Neural progenitor cell (in vitro differentiated cells): Measurements from ENCODE around the gene NRTN. TPM values are rescaled to one million over a fixed set of nuclear protein-coding genes. Genes with fewer than 3 reads are reported as not detected.

ENCODE experiments used
- DNase-seq: peaks from one replicate; pipeline ENCODE4 v3.0.0-alpha.2; 2016; ENCODE audit warnings: low spot score
- H2AFZ ChIP-seq: fragments of 200-600 bp; sonication (generic); replicated peaks from 2 replicates; pipeline ENCODE4 v1.6.1; 2016; ENCODE audit warnings: antibody characterized with exemption
- H3F3A ChIP-seq: fragments of 200-600 bp; sonication (generic); 2 replicates; pipeline ENCODE4 v1.6.1; 2016; ENCODE audit warnings: antibody characterized with exemption, low read depth
- H3K27ac ChIP-seq: fragments of 200-600 bp; sonication (generic); 2 replicates; pipeline ENCODE4 v1.5.1; 2016; ENCODE audit warnings: mild to moderate bottlenecking
- H3K27me3 ChIP-seq: fragments of 200-600 bp; sonication (generic); 2 replicates; pipeline ENCODE4 v1.6.1; 2016; ENCODE audit warnings: mild to moderate bottlenecking, moderate library complexity
- H3K36me3 ChIP-seq: fragments of 200-600 bp; sonication (generic); 2 replicates; pipeline ENCODE4 v1.5.1; 2016
- H3K4me1 ChIP-seq: fragments of 200-600 bp; sonication (generic); 2 replicates; pipeline ENCODE4 v1.6.1; 2016; ENCODE audit warnings: mixed run types
- H3K4me2 ChIP-seq: fragments of 200-600 bp; sonication (generic); 2 replicates; pipeline ENCODE4 v1.6.1; 2016
- H3K4me3 ChIP-seq: fragments of 200-600 bp; sonication (generic); 2 replicates; pipeline ENCODE4 v1.5.1; 2016
- H3K79me2 ChIP-seq: fragments of 200-600 bp; sonication (generic); 2 replicates; pipeline ENCODE4 v1.6.1; 2016; ENCODE audit warnings: low read depth
- H3K9ac ChIP-seq: fragments of 200-600 bp; sonication (generic); 2 replicates; pipeline ENCODE4 v1.6.1; 2016
- H3K9me3 ChIP-seq: fragments of 200-600 bp; sonication (generic); 2 replicates; pipeline ENCODE4 v1.5.1; 2016; ENCODE audit warnings: low read depth
- H4K20me1 ChIP-seq: fragments of 200-600 bp; sonication (generic); 2 replicates; pipeline ENCODE4 v1.6.1; 2016; ENCODE audit warnings: low read depth
- H3K27ac Mint-ChIP-seq: 3 replicates; pipeline ENCODE4 v1.8.0; 2021; ENCODE audit warnings: mixed read lengths
- H3K27me3 Mint-ChIP-seq: 2 replicates; pipeline ENCODE4 v1.8.0; 2022; ENCODE audit warnings: low read depth, mild to moderate bottlenecking, inconsistent platforms, moderate library complexity, mixed read lengths; ENCODE audit not compliant: insufficient read depth
- H3K36me3 Mint-ChIP-seq: 3 replicates; pipeline ENCODE4 v1.8.0; 2021; ENCODE audit warnings: mixed read lengths
- H3K4me1 Mint-ChIP-seq: 3 replicates; pipeline ENCODE4 v1.8.0; 2021; ENCODE audit warnings: mixed read lengths
- H3K4me3 Mint-ChIP-seq: 3 replicates; pipeline ENCODE4 v1.8.0; 2021; ENCODE audit warnings: mild to moderate bottlenecking, moderate library complexity, mixed read lengths
- H3K9me3 Mint-ChIP-seq: 3 replicates; pipeline ENCODE4 v1.8.0; 2020; ENCODE audit warnings: mixed read lengths
- EZH2 ChIP-seq: fragments of 200-600 bp; sonication (generic); IDR thresholded peaks from 2 replicates; pipeline ENCODE4 v1.6.1; 2017; ENCODE audit warnings: antibody characterized with exemption, mild to moderate bottlenecking, moderate library complexity
- EZH2phosphoT487 ChIP-seq: fragments of 200-600 bp; sonication (generic); IDR thresholded peaks from 2 replicates; pipeline ENCODE4 v1.6.1; 2017; ENCODE audit warnings: antibody characterized with exemption
- total RNA-seq: library from RNA; depleted of rRNA; stranded (reverse); fragments of >200 nt; gene quantifications from 2 replicates; pipeline ENCODE4 v1.2.3, GENCODE V29; 2015; ENCODE audit warnings: low replicate concordance
- TF ChIP-seq, protein P1 (sequence below): fragments of 200-600 bp; sonication (generic); IDR thresholded peaks from 2 replicates; pipeline ENCODE4 v1.5.1; 2017; ENCODE audit warnings: antibody characterized with exemption, mild to moderate bottlenecking

Gene NRTN
- total RNA-seq, 1 donor from 2014 or later = 2.4 TPM

DNA sequence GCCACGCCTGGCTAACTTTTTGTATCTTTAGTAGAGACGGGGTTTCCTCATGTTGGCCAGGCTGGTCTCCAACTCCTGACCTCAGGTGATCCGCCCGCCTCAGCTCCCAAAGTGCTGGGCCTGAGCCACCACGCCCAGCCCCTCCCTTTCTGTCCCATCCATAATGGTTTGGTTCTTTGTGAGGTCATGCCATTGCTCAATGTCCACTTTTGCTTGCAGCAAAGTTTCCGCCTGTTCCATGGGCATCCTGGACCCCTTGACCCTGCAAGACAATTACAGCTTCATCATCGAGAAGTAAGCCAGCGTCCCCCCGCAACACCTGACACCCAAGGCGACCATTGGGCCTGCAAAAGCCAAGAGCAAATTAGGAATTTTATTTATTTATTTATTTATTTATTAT is 36.9 kb upstream of the NRTN start:
- Histone ChIP-seq H3K4me3 (no peak overlapping the region), H3K9ac (no peak overlapping the region), H3K36me3 (no peaks in the 10 kb centered on the region), H3K9me3 (no peaks in the 10 kb centered on the region), H3K27ac (no peak overlapping the region), H3K79me2 (no peaks in the 10 kb centered on the region), H3K4me1 (no peaks in the 10 kb centered on the region), H2AFZ (no peak overlapping the region), H4K20me1 (no peaks in the 10 kb centered on the region), H3K27me3 (no peaks in the 10 kb centered on the region), H3K4me2 (no peak overlapping the region), H3F3A (no peaks in the 10 kb centered on the region)
- Mint-ChIP-seq H3K4me1 (peaks cover 2% of the 10 kb centered on the region), H3K4me3 (no peak overlapping the region), H3K27me3 (no peaks in the 10 kb centered on the region), H3K9me3 (no peaks in the 10 kb centered on the region), H3K27ac (no peak overlapping the region), H3K36me3 (no peaks in the 10 kb centered on the region)
- DNase-seq = no peak
- TF ChIP-seq EZH2 (no peak), EZH2phosphoT487 (no peak)
- TF ChIP-seq, protein P1, sequence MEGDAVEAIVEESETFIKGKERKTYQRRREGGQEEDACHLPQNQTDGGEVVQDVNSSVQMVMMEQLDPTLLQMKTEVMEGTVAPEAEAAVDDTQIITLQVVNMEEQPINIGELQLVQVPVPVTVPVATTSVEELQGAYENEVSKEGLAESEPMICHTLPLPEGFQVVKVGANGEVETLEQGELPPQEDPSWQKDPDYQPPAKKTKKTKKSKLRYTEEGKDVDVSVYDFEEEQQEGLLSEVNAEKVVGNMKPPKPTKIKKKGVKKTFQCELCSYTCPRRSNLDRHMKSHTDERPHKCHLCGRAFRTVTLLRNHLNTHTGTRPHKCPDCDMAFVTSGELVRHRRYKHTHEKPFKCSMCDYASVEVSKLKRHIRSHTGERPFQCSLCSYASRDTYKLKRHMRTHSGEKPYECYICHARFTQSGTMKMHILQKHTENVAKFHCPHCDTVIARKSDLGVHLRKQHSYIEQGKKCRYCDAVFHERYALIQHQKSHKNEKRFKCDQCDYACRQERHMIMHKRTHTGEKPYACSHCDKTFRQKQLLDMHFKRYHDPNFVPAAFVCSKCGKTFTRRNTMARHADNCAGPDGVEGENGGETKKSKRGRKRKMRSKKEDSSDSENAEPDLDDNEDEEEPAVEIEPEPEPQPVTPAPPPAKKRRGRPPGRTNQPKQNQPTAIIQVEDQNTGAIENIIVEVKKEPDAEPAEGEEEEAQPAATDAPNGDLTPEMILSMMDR = no peak

DNA sequence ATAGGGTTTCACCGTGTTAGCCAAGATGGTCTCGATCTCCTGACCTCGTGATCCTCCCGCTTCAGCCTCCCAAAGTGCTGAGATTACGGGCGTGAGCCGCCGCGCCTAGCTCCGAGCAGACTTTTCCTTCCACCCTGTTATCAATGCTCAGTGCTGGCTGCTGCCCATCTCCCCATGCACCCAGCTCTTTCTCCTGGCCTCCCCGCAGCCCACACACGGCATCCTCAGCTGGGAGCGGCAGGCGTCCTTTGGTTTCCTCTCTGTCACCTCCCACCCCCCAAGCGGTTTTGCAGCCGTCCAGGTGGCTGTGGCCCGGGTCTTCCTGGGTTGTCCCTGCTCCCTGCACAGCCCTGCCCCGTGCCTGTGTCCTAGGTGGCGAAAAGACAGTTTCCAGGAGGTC is 32.5 kb upstream of the NRTN start:
- Histone ChIP-seq H3K4me1 (no peaks in the 10 kb centered on the region), H3K4me2 (no peak overlapping the region), H3K36me3 (no peaks in the 10 kb centered on the region), H3K27ac (no peak overlapping the region), H3K4me3 (no peak overlapping the region), H3K27me3 (no peaks in the 10 kb centered on the region), H3K79me2 (no peaks in the 10 kb centered on the region), H4K20me1 (no peaks in the 10 kb centered on the region), H3F3A (no peaks in the 10 kb centered on the region), H3K9ac (no peak overlapping the region), H2AFZ (no peak overlapping the region), H3K9me3 (no peaks in the 10 kb centered on the region)
- Mint-ChIP-seq H3K27me3 (no peaks in the 10 kb centered on the region), H3K36me3 (no peaks in the 10 kb centered on the region), H3K4me1 (peaks cover 2% of the 10 kb centered on the region), H3K27ac (no peak overlapping the region), H3K4me3 (no peak overlapping the region), H3K9me3 (no peaks in the 10 kb centered on the region)
- no peak for DNase-seq
- no peak for TF ChIP-seq EZH2phosphoT487
- TF ChIP-seq EZH2 = no peak
- TF ChIP-seq, protein P1 = no peak

DNA sequence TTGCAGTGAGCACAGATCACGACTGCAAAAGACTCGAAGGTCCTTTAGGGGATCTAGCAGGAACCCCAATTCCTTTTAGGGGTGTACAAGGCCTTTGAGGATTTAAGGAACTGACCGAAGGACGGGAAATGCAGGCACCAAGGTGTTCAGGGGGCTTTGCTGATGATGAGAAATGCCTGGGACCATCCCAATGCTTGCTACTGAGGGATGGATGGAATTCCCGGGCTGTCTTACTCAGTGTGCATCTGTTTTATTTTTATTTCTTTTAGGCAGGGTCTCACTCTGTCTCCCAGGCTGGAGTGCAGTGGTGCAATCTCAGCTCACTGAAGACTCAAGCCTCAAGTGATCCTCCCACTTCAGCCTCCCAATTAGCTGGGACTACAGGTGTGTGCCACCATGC is 31.6 kb upstream of the NRTN start:
- no peaks in the 10 kb centered on the region for H3K36me3 ChIP-seq
- no peak overlapping the region for H3K4me3 Mint-ChIP-seq
- TF ChIP-seq EZH2phosphoT487 = no peak
- no peak for DNase-seq
- H3K36me3 Mint-ChIP-seq = no peaks in the 10 kb centered on the region
- no peak overlapping the region for H3K4me2 ChIP-seq
- H3F3A ChIP-seq = no peaks in the 10 kb centered on the region
- H3K4me1 Mint-ChIP-seq = no peaks in the 10 kb centered on the region
- H3K4me1 ChIP-seq = no peaks in the 10 kb centered on the region
- no peaks in the 10 kb centered on the region for H3K9me3 ChIP-seq
- no peak overlapping the region for H3K9ac ChIP-seq
- no peaks in the 10 kb centered on the region for H3K27me3 Mint-ChIP-seq
- H3K4me3 ChIP-seq = no peak overlapping the region
- peak overlapping the region; percentile 2 for H2AFZ ChIP-seq
- H3K27ac ChIP-seq = no peak overlapping the region
- no peaks in the 10 kb centered on the region for H3K27me3 ChIP-seq
- H3K27ac Mint-ChIP-seq = no peak overlapping the region
- H3K79me2 ChIP-seq = no peaks in the 10 kb centered on the region
- H4K20me1 ChIP-seq = no peaks in the 10 kb centered on the region
- no peaks in the 10 kb centered on the region for H3K9me3 Mint-ChIP-seq

DNA sequence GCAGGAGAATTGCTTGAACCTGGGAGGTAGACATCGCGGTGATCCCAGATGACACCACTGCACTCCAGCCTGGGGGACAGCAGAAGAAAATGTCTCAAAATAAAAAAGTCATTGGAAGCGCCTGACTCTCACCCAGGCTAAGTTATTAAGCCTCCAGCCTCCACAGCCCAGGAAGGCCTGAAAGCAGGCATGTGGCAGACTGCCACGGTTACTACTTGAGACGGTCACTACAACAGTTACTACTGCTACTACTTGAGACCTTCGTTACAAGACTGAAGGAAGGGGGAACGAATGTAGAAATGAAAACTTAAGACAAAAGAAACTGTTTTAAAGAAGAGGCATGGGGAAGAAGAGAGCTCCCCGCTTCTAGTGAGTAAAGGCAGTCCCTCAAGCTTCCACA is 29.9 kb upstream of the NRTN start:
- TF ChIP-seq EZH2phosphoT487 (no peak), EZH2 (no peak)
- TF ChIP-seq, protein P1 = no peak

More for the DNA sequence above, 29.9 kb upstream of the NRTN start:
- Histone ChIP-seq H3K27ac (no peak overlapping the region), H3K9ac (no peak overlapping the region), H3K27me3 (no peaks in the 10 kb centered on the region), H3K79me2 (no peaks in the 10 kb centered on the region), H2AFZ (no peak overlapping the region), H4K20me1 (no peaks in the 10 kb centered on the region), H3K4me2 (no peak overlapping the region), H3K4me3 (no peak overlapping the region), H3F3A (no peaks in the 10 kb centered on the region), H3K4me1 (no peaks in the 10 kb centered on the region), H3K9me3 (no peaks in the 10 kb centered on the region), H3K36me3 (no peaks in the 10 kb centered on the region)
- no peak for DNase-seq
- H3K9me3 Mint-ChIP-seq = no peaks in the 10 kb centered on the region
- H3K4me3 Mint-ChIP-seq = no peak overlapping the region
- H3K36me3 Mint-ChIP-seq = no peaks in the 10 kb centered on the region
- H3K27ac Mint-ChIP-seq = no peak overlapping the region
- no peaks in the 10 kb centered on the region for H3K4me1 Mint-ChIP-seq
- no peaks in the 10 kb centered on the region for H3K27me3 Mint-ChIP-seq
